Endothelial cell of hepatic sinusoid (primary cell): ENCODE measurements around the gene CMBL.
"Not testable (repeated sequence)": the region's sequence is repeated elsewhere in the genome, so short reads cannot be mapped to it uniquely, and the experiment has no call there.

ENCODE experiments used
- in situ Hi-C: cut with HindIII; loops from 2 replicates; pipeline ENCODE4 v1.10.0; 2017; ENCODE audit warnings: low sequenced_read_pairs

Gene CMBL

DNA sequence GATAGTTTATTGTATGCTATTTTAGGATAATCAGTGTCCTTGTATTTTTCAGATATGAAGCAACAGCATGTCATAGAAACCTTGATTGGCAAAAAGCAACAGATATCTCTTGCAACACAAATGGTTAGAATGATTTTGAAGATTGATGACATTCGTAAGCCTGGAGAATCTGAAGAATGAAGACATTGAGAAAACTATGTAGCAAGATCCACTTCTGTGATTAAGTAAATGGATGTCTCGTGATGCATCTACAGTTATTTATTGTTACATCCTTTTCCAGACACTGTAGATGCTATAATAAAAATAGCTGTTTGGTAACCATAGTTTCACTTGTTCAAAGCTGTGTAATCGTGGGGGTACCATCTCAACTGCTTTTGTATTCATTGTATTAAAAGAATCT, 43.1 kb downstream of the CMBL start:
- in situ Hi-C loops, result loop anchor here (5.0 kb wide), 1 partner anchor 48 kb away; no protein-coding TSS in a partner anchor

DNA sequence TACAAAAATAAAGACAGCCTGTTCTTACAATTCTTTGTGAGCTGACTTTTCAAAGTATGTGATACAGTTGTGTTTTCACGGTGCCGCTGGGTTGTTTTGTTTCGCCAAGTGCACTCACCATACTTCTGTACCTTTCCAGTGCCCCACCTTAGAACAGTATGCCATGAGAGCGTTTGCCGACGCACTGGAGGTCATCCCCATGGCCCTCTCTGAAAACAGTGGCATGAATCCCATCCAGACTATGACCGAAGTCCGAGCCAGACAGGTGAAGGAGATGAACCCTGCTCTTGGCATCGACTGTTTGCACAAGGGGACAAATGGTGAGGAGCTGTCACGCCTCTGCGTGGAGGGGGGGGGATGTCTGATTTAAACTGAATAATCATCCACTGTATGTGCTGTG, 44.7 kb downstream of the CMBL start:
- in situ Hi-C loops, result no loop called here

DNA sequence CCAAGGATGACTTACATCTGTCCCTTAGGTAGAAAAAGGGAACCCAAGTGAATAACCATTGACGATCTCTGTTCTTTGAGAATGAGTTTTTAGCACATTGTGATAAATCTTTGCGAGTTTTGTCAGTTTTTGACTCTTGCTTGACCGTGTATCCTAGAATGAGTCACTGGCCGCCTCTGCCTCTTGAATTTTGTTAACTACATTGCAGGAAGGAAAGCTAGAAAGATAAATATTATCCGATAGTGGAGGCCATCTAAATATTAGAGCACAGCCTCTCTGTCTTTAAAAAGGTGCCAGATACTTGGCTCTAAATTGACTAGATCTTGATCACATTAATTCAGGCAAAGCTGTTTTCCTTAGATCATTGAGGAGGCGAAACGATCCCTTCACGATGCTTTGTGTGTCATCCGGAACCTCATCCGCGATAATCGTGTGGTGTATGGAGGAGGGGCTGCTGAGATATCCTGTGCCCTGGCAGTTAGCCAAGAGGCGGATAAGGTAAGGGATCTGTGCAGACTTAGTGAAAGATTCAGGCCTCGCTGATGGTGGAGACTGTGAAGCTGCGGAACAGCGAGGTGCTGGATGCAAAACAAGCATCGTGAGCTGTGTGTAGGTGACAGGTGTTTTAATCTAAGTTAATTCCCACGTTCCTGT, 45.5 kb downstream of the CMBL start:
- in situ Hi-C loops, result no loop called here

DNA sequence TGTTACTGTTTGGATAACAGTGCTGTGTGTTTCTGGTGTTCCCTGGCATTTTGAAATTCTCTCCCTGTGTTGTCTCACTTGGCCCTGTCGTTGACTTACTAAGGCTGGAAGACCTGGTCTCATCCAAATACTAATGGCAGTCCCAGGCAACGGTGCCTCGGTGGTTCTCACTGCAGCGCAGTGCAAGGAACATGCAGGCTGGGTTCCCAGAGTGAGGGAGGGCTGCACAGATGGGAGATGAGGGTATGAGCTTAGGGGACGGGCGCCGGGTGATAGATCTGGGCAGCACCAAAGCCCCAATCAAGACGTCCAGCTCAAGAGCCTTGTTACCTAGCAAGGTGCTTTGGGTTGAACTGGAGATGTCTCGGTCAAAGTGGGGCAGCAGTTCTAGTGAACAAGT, 46.6 kb downstream of the CMBL start:
- in situ Hi-C loops, result no loop called here

DNA sequence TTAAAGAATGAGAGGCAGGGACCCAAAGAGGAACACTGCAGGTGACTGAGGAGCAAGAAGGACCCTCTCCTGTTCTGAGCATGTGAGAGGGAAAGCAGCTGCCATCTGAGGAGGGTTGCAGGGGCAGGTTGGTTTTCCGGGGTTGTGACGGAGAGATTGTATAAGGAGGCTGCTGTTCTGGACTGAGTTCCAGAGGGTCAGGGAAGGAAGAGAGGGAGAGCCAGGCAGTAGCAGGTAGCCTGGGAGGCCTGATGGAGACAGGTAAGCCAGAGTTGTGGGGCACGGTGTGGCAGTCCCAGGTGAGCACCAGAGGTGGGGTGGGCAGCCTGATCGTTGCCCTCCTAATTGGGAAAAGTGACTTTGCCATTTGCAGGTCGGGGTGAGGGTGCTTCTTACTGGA, 47.8 kb downstream of the CMBL start:
- in situ Hi-C loops, result no loop called here

DNA sequence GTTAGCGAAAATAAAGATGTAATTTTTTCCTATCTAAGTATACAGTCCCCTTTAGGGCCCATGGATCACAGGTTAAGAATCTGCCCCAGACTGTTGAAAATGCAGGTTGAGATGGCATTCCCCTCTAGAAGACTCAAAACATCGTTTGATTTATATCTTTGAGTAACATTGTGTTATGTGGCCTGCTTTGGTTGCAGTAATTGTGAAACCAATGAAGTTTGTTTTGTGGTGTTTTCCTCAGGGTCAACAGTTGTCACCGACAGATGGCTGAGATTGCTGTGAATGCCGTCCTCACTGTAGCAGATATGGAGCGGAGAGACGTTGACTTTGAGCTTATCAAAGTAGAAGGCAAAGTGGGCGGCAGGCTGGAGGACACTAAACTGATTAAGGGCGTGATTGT, 49.8 kb downstream of the CMBL start:
- in situ Hi-C loops, result no loop called here

DNA sequence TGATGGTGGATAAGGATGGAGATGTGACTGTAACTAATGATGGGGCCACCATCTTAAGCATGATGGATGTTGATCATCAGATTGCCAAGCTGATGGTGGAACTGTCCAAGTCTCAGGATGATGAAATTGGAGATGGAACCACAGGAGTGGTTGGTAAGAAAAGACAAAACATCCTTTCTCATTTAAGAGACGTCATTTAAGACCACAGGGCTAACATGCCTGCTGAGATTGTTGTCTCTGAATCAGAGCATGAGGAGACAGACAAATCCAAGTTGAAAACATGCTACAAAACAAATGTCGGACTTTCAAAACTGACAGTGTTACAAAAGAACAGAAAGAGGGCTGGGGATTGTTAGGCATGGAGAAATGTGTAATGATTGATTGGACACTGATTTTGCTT, 53.0 kb downstream of the CMBL start:
- in situ Hi-C loops, result no loop called here

DNA sequence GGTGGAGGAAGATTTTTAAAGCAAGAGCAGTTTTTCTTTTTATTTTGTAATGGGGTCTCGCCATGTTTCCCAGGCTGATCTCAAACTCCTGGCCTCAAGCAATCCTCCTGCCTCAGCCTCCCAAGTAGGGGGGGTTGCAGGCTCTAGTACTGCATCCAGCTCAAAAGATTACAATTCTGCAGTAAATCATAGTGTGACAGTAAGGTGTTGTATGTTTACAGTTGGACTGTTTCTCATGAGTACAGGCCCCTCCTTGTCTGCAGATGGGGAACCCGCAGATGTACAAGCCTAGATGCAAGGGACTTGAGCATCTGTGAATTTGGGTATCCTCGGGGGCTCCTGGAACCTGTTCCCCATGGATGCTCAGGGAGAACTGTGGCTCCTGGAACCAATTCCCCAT, 54.3 kb downstream of the CMBL start:
- in situ Hi-C loops, result no loop called here

DNA sequence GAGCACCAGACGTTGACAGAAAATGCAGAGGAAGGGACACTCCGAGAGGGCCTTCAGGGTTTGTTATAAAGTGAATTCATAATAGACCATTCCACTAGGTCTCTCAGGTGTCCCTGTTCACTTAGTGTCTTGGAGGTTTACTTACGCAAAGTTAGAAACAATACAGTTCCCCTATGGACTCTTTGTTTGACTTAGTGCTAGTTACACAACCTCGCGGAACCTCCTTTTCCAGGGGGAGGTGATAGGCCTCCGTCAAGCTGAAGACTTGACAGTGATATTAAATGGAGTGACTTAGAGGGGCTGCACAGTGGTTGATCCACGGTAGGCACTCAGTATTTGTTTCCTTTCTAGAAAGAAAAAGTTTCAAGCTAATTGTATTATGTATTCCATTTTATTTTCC, 56.3 kb downstream of the CMBL start:
- in situ Hi-C loops, result no loop called here

DNA sequence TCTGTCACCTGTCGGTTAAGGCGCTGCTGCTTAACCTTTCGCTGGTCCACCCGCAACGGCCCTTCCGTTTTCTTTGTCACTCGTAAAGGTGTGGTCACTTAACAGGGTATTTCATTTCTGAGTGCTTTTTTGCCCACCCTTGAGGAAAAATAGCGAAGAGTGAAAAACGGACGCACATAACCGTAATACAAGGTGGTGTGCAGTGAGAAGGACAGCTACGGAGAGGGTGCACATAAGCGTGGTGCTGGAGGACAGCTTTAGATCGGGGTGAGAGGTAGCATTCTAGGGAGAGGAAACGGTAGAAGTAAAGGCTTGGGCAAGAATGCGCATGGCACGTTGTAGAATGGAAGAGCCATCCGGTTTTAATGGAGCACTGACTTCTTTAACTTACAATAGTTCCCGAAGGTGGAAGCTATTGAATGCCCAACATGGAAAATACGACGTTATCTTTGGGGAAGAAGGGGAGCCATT, 56.9 kb downstream of the CMBL start:
- in situ Hi-C loops, result no loop called here

DNA sequence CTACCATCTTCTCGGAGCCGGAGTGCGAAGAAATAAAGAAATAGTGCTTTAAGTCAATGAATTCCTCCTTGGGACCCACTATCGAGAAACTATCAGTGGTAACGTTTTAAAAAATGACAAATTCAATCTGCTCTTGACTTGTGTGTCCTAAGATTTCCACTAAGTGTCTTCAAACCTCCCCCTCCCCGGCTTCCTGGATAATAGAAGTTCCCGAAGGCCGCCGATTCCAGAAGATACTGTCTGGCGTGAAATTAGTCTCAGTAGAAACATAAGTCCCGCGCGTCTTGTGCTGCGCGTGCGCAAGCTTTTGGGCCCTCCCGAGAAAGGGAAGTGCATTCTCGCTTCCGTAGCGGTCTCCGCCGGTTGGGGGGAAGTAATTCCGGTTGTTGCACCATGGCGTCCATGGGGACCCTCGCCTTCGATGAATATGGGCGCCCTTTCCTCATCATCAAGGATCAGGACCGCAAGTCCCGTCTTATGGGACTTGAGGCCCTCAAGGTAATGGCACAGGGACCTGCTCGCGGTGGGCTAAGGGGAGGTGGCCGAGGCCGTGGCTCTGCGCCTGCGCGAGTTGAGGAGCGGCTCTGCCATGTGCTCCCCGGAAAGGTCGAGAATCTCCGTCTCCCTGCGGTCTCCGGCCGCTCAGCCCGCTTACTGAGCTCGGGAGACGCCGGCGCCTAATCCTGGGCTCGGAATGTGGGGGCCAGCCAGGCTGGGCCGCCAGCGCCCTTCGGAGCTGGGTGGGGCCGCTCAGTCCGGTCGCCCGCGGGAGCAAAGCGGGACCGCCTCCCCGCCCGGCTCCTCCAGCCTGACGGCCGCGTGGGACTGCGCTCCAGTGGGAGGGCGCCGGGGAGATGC, 57.5 kb downstream of the CMBL start, which contains the start of gene CCT5:
Gene CCT5, plus strand, starts transcription at position 333 of the 858 bp plus-strand sequence. Its CDS starts 61 bp downstream, at position 394.
- in situ Hi-C loops, result no loop called here

DNA sequence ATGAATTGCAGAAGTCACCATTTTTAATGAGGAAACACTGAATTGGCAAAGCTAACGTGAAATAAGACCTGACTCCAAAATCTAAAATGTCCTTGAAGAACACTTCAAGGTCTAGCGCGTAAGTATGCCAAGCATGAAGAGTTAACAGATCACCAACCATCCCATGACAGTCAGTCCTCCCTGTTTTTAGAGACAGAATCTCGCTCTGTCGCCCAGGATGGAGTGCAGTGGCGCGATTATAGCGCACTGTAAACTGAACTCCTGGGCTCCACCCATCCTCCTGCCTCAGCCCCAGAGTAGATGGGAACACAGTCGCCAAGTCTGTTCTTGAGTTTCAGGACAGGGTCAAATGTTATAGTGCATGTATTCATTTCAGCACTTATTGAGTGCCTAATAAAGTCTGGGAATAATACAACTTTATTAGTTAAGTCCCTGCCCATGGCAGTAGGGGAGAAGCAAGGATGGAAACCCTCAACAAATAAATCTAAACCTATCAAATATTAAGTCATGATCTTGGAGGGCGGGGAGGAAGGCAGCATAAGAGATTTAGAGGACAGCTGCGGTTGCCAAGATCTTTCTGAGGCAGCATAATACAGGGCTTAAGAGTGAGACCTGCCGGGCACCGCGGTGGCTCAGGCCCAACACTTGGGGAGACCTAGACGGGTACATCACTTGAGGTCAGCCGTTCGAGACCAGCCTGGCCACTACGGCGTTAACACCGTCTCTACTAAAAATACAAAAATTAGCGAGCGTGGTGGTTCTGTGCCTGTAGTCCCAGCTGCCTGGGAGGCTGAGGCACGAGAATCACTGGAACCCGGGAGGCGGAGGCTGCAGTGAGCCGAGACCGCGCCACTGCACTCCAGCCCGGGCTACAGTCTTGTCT, 59.1 kb downstream of the CMBL start:
- in situ Hi-C loops, result no loop called here

DNA sequence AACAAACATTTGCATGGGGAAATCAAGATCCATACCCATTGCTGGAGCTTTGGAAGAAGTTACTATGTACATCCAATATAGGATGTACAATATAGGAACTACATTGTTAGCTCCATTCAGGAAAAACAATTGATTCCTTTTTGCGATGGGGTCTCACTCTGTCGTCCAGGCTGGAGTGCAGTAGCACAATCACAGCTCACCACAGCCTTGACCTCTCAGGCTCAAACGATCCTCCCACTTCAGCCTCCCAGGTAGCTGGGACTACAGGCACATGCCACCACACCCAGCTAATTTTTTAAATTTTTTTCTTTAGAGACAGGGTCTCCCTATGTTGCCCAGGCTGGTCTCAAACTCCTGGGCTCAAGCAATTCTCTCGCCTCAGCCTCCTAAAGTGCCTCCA, 60.5 kb downstream of the CMBL start:
- in situ Hi-C loops, result not testable (repeated sequence)

DNA sequence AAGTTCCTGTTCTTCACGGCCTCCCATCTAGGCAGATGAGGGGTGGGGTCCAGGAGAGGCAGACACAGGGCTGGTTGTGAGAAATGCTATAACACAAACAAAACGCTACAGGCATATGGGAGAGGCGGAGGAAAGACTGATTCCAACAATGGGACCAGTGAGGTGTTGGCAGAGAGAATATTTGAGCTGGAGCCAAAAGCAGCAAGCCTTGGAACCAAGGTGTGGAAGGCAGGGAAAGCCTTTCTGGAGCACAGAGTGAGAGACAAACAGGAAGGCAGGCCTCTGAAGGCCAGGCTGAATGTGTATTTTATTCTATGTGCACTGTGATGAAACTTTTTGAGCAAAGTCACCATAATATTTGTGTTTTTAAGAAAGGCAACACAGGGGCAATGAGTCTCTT, 60.9 kb downstream of the CMBL start:
- in situ Hi-C loops, result no loop called here

DNA sequence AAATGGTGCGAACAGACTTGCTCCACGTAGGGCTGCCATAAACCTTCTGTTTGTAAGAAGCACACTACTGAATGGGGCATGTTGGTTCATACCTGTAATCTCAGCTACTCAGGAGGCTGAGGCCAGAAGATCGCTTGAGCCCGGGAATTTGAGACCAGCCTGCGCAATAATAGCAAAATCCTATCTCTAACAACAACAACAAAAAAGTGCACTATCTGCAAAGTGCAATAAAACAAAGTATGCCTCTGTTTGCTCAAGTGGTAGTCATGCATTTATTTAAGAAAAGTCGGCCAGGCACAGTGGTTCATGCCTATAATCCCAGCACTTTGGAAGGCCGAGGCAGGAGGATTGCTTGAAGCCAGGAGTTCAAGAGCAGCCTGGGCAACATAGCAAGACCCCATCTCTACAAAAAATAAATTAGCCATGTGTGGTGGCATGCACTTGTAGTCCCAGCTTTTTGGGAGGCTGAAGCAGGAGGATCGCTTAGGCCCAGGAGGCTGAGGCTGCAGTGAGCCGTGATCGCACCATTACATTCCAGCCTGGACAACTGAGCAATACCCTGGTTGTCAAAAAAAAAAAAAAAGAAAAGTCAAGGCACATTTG, 63.3 kb downstream of the CMBL start:
- in situ Hi-C loops, result no loop called here

DNA sequence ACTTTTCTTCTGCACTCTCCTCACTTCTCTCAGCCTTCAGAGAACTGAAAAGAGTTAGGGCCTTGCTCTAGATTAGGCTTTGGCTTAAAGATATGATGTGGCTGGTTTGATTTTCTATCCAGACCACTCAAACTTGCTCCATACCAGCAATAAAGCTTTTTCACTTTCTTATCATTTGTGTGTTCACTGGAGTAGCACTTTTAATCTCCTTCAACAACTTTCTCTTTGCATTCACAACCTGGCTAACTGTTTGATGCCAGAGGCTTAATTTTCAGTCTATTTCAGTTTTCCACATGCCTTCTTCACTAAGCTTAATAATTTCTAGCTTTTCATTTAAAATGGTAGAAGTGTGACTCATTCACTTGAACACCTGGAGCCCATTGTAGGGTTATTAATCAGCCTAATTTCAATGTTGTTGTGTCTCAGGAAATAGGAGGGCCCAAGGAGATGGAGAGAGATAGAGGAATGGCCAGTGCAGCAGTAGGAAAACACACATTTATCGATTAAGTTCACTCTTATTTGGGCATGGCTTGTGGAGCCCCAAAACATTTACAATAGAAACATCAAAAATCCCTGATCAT, 64.0 kb downstream of the CMBL start:
- in situ Hi-C loops, result no loop called here

DNA sequence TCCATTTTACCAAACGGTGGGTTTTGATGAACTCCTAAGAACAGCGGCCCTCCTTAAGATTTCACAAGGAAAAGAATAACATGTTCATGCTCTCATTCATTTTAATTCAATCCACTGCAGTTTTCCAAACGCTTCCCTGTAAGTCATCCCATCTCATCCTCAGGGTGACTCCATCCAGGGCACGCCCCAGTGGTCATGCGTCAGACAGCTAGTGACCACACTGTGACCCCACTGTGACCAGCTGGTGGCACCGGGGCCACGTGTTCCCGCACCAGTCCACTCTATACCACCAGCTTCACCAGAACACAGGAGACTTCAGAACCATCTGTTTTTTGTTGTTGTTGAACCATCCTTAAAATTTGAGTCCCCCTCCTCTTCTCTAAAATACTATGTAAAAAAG, 72.4 kb downstream of the CMBL start:
- in situ Hi-C loops, result no loop called here

DNA sequence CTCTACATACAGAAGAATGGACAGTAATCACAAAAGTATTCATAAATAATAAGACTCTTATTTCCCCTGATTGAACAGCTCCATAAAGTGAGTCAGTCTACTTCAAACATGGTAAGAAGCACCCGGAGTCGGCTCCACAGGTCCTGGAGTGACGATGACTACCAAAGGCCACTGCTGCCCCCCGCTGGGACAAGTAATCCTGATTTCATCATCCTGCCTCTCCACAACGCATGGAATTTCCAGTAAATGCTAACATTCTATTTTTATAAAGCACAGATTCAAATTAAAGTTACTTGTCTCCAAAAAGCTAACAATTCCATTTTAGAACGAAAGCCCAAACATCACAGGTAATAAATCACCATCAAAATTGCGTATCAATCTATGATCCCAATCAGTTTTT, 74.2 kb downstream of the CMBL start:
- in situ Hi-C loops, result no loop called here

DNA sequence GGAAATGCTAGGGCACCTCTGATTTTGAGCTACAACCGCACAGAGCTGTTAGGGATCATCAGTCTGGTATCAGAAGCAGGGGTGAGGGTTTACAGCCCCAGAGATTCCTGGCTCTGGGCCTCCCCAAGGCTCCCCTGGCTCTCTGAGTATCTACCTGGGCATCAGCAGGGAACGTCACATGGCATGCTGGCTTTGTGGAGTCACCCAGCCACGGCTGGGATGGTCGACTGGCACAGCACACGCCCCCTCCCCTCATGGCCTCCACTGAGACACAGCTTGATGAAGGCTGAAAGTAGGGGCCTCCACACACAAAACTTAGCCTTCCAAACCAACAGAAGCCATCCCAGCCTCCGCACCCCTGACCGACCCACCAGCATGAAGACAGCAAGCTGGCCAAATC, 74.7 kb downstream of the CMBL start:
- in situ Hi-C loops, result no loop called here

DNA sequence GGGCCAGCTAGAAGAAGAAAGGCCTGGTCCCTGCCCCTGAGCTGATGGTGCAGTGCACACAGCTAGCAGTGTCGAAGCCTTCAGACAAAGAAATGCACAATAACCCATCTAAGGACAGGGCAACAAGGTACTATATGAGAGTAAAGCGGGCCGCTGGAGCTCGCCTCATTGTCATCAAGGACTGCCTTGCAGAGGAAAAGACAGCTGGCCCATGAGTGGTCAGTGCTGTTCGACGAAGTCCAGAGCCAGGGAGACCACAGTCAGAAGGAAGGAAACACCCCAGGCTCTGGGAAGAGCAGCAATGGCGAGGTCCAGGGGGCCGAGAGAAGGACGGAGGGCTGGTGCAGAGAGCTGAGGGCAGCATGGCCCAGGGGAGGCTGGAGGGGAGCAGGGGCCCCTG, 75.3 kb downstream of the CMBL start:
- in situ Hi-C loops, result no loop called here
